ENCODE results near the gene SUGP1.
A peak's percentile ranks its signal among the peaks of the same experiment; 100 is the strongest.

- TF ChIP-seq CTCF (optimal IDR thresholded peaks at IDR 0.05 in 1 of 3, IDR thresholded peaks at IDR 0.05 in 1 of 3, conservative IDR thresholded peaks at IDR 0.05 in 1 of 3; ENCODE audit: extremely low read depth in 1 of 3, insufficient read depth in 2 of 3, low read length in 3 of 3) (peak; percentile 87 to 98 (median 95)), EZH2 (IDR thresholded peaks at IDR 0.05; ENCODE audit: low read length) (no peak)
Observed at GRCh38 chr19:19342086-19343015, 22.0 kb upstream of the SUGP1 start.
